Eye (tissue), 1 donor: ENCODE measurements around the gene SIL1.

Experiments
- DNase-seq: peaks from one replicate; pipeline ENCODE4 v3.0.0-alpha.2; 2015

The SIL1 gene

GRCh38 chr5:138909734-138910133 lies 288.4 kb downstream of the SIL1 start:
- DNase-seq: no peak

GRCh38 chr5:138905541-138905940 lies 292.6 kb downstream of the SIL1 start:
- DNase-seq: no peak

DNA sequence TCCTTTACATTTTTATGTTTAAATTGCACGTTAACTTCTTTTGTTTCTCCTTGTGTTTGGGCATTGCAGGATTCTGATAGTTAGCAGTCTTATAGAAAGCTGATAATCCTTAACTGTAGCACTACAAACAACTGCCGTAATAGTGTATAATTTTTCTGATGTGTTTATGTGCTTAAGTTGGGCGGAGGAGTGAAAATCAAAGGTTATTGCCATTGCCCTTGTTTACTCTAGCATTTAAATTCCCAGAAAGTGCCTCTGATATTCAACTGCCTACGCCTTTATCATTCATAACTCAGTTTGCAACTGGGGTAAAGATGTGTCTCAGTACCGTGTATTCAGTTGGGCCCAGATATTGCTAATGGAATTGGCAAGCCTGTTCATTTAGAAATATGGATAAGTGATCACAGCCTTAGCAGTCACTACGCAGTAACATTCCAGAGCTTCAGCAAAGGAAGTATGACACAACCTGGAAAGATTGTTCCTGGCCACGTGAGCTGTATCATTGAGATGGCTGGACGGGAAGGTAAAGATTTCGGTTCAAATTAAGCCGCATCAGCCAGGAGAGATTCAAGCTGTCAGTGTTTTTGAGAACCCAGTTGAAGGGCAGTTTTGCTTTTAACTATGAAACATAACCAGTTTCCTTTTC lies 294.9 kb downstream of the SIL1 start:
- DNase-seq: no peak

DNA sequence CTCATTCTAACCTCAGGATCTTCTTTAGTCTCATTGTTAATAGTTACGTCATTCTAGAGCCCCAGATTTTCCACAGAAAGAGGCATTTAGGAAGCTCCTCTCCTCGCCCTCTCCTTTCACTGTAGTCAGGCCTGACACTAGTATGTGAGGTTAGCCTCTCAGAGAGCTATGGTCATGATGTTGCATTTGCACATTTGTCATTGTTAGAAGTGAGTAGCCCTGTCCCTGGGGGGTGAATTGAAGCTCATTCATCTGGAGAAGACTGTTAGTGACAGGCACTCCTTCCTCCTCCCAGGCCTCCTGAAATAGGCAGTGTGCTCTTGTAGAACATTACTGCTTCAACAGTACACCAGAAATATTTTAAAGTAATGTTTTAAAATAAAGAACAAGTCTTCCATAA lies 296.5 kb downstream of the SIL1 start:
- peak; percentile 96 for DNase-seq

- DNase-seq: no peak
These were observed 297.7 kb downstream of the SIL1 start for GRCh38 chr5:138900281-138900965.

GRCh38 chr5:138898742-138899141 lies 299.4 kb downstream of the SIL1 start:
- DNase-seq: no peak

DNA sequence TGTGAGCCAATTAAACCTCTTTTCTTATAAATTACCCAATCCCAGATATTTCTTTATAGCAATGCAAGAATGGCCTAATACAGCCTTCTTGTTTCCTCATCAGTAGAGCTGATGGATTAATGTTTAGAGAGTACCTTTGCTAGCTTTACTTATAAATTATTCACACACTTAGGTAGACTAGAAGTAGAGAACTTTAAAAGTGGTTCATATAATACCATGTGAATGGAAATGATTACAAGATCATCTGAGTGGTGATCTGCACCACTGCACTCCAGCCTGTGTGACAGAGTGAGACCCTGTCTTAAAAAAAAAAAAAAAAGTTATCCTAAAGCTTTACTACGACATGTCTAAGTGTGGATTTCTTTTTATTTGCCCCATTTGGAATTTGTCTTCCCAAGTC lies 299.9 kb downstream of the SIL1 start:
- DNase-seq: no peak
